H4 (cell line): ENCODE results near the gene SCAPER. TPM values are rescaled to one million over a fixed set of nuclear protein-coding genes. Genes with fewer than 3 reads are reported as not detected.
A peak's percentile ranks its signal among the peaks of the same experiment; 100 is the strongest.
"Not testable (repeated sequence)": the region's sequence is repeated elsewhere in the genome, so short reads cannot be mapped to it uniquely, and the experiment has no call there.

ENCODE experiments used
- DNase-seq: peaks from one replicate; pipeline ENCODE4 v3.0.0-alpha.2; 2015; ENCODE audit warnings: low spot score
- total RNA-seq: library from RNA; depleted of rRNA; stranded (reverse); fragments of >200 nt; shearing (Covaris generic); gene quantifications from 2 replicates; pipeline ENCODE4 v1.2.3, GENCODE V29; 2014

Gene SCAPER
- total RNA-seq, 1 experiment from 2014 or later = 10.0 TPM

DNA sequence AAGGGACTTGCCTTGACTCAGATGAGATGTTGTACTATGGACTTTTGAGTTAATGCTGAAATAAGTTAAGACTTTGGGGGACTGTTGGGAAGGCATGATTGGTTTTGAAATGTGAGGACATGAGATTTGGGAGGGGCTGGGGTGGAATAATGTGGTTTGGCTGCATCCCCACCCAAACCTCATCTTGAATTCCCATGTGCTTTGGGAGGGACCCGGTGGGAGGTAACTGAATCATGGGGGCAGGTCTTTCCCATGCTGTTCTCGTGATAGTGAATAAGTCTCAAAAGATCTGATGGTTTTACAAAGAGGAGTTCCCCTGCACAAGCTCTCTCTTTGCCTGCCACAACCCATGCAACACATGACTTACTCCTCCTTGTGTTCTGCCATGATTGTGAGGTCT lies 474.4 kb downstream of the SCAPER start:
- not testable (repeated sequence) for DNase-seq

GRCh38 chr15:76429661-76430060 lies 475.5 kb downstream of the SCAPER start:
- DNase-seq = no peak

DNA sequence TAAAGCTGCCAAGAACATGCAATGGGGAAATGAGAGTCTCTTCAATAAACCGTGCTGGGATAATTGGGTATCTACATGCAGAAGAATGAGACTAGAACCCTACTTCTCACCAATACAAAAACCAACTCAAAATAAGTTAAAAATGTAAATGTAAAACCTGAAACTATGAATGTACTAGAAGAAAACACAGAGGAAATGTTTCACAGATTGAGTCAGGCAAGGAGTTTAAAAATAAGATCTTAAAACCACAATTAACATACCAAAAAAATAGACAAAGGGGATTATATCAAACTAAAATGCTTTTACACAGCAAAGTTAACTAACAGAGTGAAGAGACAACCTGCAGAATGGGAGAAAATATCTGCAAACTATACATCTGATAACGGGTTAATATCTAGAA lies 478.2 kb downstream of the SCAPER start:
- DNase-seq = no peak

DNA sequence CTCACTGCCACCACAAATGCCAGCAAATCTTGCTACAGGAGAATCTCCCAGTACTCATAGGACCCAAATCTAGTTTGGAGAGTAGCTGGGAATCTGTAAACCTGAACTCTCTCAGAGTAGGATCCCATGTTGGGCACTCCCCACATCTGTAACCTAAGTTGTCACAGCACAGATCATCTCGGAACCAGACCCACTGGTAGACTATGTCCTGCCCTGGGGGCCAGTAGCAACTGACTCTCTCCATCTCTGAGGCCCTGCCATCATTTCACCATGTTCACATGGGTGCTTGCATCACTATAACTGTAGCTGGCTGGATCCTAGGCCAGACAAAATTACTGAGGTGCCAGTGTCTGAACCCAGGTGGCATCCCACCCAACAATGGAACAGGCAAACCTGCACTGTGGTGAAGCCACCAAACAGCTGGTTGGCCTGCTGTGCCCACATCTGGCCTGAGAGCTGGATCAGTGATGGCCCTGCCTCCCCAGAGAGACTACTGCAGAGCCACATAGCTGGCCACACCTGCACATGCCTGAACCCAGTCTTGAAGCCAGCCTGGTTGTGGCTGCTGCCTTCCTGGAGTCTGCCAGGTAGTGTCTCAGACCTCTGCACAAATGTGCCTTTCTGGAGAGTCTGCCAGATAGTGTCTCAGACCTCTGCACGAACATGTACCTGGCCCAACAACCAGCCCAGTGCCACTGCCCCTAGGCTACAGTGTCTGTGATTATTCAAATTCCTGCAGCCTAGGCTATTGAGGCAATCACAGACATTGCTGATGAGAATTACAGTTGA lies 486.6 kb downstream of the SCAPER start:
- no peak for DNase-seq

GRCh38 chr15:76401285-76401684 lies 503.9 kb downstream of the SCAPER start:
- DNase-seq = no peak

- no peak for DNase-seq
These were observed 506.6 kb downstream of the SCAPER start for GRCh38 chr15:76398317-76399104.

DNA sequence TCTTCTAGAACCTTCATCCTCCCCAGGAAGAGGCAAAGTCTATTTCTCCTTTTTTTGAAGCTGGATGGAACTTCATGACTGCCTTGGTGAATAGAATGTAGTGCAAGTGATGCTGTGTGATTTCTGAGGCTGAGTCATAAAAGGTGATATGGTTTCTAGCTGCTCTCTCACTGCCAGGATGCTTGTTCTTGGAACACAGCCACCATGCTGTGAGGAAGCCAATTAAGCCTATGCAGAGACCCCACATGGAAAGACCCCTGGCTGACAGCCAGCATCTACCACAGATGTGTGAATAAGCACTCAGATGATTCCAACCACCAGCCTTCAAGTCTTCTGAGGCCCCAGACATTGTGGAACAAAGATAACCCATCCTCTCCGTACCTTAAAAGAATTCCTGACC lies 511.5 kb downstream of the SCAPER start:
- DNase-seq = peak; percentile 17

GRCh38 chr15:76391847-76392246 lies 513.3 kb downstream of the SCAPER start:
- no peak for DNase-seq

DNA sequence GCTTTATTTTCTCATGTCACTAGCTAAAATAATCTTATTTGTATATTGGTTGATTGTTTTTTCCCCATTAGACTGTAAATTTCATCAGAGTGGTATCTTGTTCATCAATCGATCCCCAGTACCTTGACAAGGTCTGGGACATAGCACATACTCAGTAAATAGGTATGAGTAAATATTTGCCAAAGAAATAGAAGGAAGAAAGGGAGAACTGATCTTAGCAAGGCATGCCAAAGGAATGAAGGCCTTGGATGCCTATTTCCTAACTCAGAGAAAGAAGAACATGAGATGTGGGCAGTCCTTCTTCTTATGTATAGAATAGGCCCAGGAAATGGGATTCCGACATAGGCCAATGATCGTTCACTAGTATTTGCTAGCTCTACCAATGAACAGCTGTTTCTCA lies 513.8 kb downstream of the SCAPER start:
- DNase-seq = no peak

GRCh38 chr15:76390571-76390970 lies 514.6 kb downstream of the SCAPER start:
- DNase-seq = no peak

DNA sequence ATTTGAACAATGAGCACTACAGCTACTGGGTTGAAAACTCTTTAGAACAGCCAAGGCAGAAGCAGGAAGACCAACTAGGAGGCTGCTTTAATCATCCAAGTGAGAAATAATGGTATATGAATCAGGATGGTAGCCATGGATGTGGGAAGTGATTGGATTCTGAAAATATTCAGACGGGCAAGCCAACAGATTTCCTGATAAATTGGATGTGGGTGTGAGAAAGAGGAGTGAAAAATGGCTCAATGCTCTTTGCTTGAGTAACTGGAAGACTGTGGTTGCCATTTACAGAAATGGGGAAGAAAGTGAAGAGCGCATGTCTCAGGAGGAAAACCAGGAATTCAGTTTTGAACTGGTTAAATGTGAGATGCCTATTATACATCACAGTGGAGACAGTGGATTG lies 518.2 kb downstream of the SCAPER start:
- no peak for DNase-seq

GRCh38 chr15:76386178-76386577 lies 519.0 kb downstream of the SCAPER start:
- no peak for DNase-seq

- no peak for DNase-seq
These were observed 520.7 kb downstream of the SCAPER start for GRCh38 chr15:76384409-76384808.

DNA sequence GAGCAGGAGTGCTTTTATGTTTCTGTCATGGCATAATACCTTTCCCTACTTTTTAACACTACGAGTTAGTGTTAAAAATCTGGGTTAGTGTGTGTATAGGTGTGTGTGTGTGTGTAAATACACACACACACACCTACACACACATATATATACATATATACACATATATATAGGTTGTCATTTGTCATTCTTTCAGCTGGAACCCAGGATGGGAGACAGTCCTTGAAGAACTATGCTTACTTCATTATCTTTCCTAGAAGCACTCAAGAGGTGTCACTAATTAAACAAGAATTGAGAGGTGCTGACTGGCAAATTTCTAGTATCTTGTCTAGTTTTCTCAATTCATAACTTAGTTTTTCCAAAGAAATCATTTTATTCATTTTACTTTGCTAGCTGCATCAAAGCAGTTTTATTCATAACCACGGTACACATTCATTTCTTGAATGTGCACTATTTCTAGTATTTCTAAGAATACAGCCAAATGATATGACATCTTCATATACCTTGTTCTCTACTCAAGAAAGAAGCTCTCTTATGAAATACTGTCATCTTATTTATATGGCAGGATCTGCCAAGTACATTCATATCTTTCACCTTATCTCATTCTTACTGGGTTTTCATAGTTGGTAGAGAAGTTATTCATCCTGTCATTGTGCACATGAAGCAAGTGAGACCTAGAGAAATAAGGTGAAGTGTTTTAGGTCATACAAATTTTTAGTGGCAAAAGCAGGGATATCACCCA lies 522.0 kb downstream of the SCAPER start:
- DNase-seq = no peak

GRCh38 chr15:76381366-76381765 lies 523.8 kb downstream of the SCAPER start:
- DNase-seq = no peak

- no peak for DNase-seq
These were observed 524.9 kb downstream of the SCAPER start for GRCh38 chr15:76380249-76380648.

GRCh38 chr15:76378691-76379090 lies 526.4 kb downstream of the SCAPER start:
- no peak for DNase-seq

DNA sequence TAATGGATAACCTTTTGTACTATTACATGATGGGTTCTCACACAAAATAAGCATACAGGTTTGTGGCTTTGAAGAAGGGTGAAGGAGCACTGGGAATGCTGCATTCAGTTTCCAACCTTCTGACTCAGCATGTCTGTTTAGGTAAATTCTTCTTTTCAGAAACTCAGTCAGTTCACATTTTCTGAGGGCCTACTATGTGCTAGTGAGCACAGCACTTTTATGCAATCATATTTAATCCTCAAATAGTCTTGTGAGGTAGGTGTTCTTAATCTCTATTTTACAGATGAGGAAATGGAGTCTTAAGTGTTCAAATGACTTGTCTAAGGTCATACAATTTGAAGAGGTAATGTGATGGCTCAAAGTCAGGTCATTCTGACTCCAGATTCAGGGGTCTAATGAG lies 527.4 kb downstream of the SCAPER start:
- DNase-seq = no peak

GRCh38 chr15:76377217-76377616 lies 527.9 kb downstream of the SCAPER start:
- no peak for DNase-seq

DNA sequence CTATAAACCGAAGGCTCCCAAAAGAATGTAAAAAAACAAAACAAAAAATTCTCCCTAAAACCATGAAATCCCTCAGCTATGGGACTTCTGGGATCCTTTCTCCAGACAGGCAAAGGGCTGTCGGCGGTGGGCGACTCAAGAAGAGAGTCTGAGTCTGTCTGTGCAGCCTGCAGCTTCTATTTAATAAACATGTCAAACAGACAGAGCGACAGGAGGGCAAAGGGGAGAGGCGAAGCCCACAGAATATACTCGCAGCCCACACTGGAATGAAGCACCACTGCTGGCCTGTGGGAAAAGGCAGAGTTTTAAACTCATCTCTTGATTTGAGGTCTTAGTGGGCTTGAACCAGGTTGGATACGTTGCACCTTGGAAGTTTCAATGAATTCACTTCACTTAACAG lies 528.3 kb downstream of the SCAPER start:
- DNase-seq = no peak

- DNase-seq = no peak
These were observed 529.1 kb downstream of the SCAPER start for GRCh38 chr15:76376029-76376428.

GRCh38 chr15:76368122-76368621 lies 537.0 kb downstream of the SCAPER start:
- DNase-seq = no peak
